ENCODE results near the gene CSMD2.

Gene CSMD2

GRCh38 chr1:34147301-34147700, 17.7 kb downstream of the CSMD2 start:
- TF ChIP-seq TAF1 (IDR thresholded peaks at IDR 0.05; ENCODE audit: borderline replicate concordance, insufficient read depth, low read length): no peak
- TF ChIP-seq SIN3A (IDR thresholded peaks at IDR 0.05; ENCODE audit: borderline replicate concordance, insufficient read depth, low read length): no peak
- TF ChIP-seq REST (IDR thresholded peaks at IDR 0.05; ENCODE audit: insufficient read depth in 1 of 2, low read depth in 2 of 2, low read length in 2 of 2): no peak
- TF ChIP-seq POLR2AphosphoS5 (IDR thresholded peaks at IDR 0.05; ENCODE audit: low read depth, low read length): no peak

GRCh38 chr1:34144766-34145165, 20.3 kb downstream of the CSMD2 start:
- TF ChIP-seq TAF1 (IDR thresholded peaks at IDR 0.05; ENCODE audit: borderline replicate concordance, insufficient read depth, low read length) (no peak), SIN3A (IDR thresholded peaks at IDR 0.05; ENCODE audit: borderline replicate concordance, insufficient read depth, low read length) (no peak), REST (IDR thresholded peaks at IDR 0.05; ENCODE audit: insufficient read depth in 1 of 2, low read depth in 2 of 2, low read length in 2 of 2) (no peak)

GRCh38 chr1:34143975-34144374, 21.1 kb downstream of the CSMD2 start:
- TF ChIP-seq FOXP2 (optimal IDR thresholded peaks at IDR 0.05; ENCODE audit: borderline replicate concordance, extremely low read depth, extremely low read length, insufficient read depth) (no peak), POLR2AphosphoS5 (IDR thresholded peaks at IDR 0.05; ENCODE audit: low read depth, low read length) (no peak), TAF1 (IDR thresholded peaks at IDR 0.05; ENCODE audit: borderline replicate concordance, insufficient read depth, low read length) (no peak), SIN3A (IDR thresholded peaks at IDR 0.05; ENCODE audit: borderline replicate concordance, insufficient read depth, low read length) (no peak), REST (IDR thresholded peaks at IDR 0.05; ENCODE audit: insufficient read depth in 1 of 2, low read depth in 2 of 2, low read length in 2 of 2) (no peak)

GRCh38 chr1:34140011-34140676, 24.9 kb downstream of the CSMD2 start:
- TF ChIP-seq SIN3A (IDR thresholded peaks at IDR 0.05; ENCODE audit: borderline replicate concordance, insufficient read depth, low read length): no peak
- TF ChIP-seq REST (IDR thresholded peaks at IDR 0.05; ENCODE audit: insufficient read depth in 1 of 2, low read depth in 2 of 2, low read length in 2 of 2): no peak
- TF ChIP-seq POLR2AphosphoS5 (IDR thresholded peaks at IDR 0.05; ENCODE audit: low read depth, low read length): no peak
- no peak for TF ChIP-seq TAF1 (IDR thresholded peaks at IDR 0.05; ENCODE audit: borderline replicate concordance, insufficient read depth, low read length)
- TF ChIP-seq FOXP2 (optimal IDR thresholded peaks at IDR 0.05; ENCODE audit: borderline replicate concordance, extremely low read depth, extremely low read length, insufficient read depth): no peak

GRCh38 chr1:34137411-34137810, 27.6 kb downstream of the CSMD2 start:
- TF ChIP-seq SIN3A (IDR thresholded peaks at IDR 0.05; ENCODE audit: borderline replicate concordance, insufficient read depth, low read length) (no peak), REST (IDR thresholded peaks at IDR 0.05; ENCODE audit: insufficient read depth in 1 of 2, low read depth in 2 of 2, low read length in 2 of 2) (no peak), POLR2AphosphoS5 (IDR thresholded peaks at IDR 0.05; ENCODE audit: low read depth, low read length) (no peak), TAF1 (IDR thresholded peaks at IDR 0.05; ENCODE audit: borderline replicate concordance, insufficient read depth, low read length) (no peak), FOXP2 (optimal IDR thresholded peaks at IDR 0.05; ENCODE audit: borderline replicate concordance, extremely low read depth, extremely low read length, insufficient read depth) (no peak)

Data from PFSK-1 (cell line).